HG02571 (cell line): ENCODE results near the gene ARHGAP24.
A peak's percentile ranks its signal among the peaks of the same experiment; 100 is the strongest.
"Not testable (repeated sequence)": the region's sequence is repeated elsewhere in the genome, so short reads cannot be mapped to it uniquely, and the experiment has no call there.

ENCODE experiments used
- ATAC-seq: cut with Tn5 transposase; IDR thresholded peaks from one replicate; pipeline ENCODE4 v1.9.1; 2021; ENCODE audit warnings: mild to moderate bottlenecking, moderate library complexity; ENCODE audit not compliant: unreplicated experiment

Gene ARHGAP24

DNA sequence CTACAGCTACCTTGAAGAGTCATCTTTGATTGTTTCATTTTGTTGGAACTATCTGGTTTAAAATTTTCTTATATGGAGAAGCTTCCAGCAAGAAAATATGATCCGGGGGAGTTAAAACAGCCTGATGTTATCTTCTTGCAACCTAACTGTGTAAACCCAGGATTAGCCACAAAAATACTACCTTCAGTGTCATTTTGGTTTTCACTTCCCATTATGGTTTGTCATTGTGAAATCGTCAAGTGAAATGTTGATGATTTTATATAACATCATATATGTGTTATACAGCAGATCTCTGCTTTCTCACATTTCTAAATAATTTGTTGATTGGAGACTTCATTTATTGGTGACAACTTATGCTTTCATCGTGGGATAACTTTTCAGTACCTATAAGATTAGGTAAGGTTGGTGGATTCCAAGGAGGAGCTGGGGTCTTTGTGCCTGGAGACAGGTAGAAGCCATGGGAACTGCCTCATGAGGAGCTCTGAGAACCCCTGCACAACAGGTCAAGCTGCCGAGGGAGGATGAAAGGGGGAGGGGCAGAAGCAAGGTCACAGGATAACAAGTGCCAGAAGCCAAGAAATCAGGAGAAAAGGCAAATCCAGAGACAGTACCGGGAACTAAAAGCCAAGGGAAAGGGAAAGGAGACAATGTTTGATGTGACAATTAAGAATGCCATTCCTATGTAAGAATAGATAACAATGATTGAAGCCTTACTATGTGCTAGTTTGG lies 7.2 kb downstream of the ARHGAP24 start:
- no peak for ATAC-seq

DNA sequence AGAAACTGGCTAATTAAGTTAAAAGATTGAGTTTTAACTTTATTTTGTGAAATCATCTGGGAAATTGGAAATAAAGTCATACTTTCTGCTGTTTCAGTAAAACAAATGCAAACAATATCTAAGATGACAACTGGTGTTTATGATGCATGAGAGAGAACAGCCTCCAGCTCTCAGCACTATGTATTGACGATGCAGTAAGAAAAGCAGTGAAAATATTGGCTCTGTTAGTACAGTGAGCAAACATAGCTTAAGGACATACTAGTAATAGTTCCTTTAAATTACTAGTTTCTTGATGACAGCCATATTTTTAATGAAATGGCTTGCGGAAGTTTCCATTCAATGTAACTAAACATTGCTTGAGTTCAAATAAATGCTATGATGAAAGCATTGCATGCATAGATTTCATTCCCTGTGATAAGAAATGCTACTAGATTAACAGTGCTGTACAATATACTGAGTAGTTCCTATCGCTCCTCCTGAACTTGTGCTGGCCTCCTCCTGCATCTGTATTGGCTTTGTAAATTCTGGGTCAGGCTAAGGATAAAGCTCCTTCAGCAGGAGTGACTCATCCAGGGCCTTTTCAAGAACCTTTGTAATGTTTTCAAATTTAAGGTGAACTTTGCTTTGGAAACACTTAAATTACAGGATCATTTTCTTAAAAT lies 11.6 kb downstream of the ARHGAP24 start:
- ATAC-seq = no peak

- no peak for ATAC-seq
Observed at GRCh38 chr4:85488416-85488815, 13.5 kb downstream of the ARHGAP24 start.

- ATAC-seq = no peak
Observed at GRCh38 chr4:85489273-85489981, 14.5 kb downstream of the ARHGAP24 start.

- peak; percentile 72 for ATAC-seq
Observed at GRCh38 chr4:85491527-85491926, 16.6 kb downstream of the ARHGAP24 start.

GRCh38 chr4:85492336-85492735 lies 17.4 kb downstream of the ARHGAP24 start:
- no peak for ATAC-seq

GRCh38 chr4:85495621-85496020 lies 20.7 kb downstream of the ARHGAP24 start:
- no peak for ATAC-seq

DNA sequence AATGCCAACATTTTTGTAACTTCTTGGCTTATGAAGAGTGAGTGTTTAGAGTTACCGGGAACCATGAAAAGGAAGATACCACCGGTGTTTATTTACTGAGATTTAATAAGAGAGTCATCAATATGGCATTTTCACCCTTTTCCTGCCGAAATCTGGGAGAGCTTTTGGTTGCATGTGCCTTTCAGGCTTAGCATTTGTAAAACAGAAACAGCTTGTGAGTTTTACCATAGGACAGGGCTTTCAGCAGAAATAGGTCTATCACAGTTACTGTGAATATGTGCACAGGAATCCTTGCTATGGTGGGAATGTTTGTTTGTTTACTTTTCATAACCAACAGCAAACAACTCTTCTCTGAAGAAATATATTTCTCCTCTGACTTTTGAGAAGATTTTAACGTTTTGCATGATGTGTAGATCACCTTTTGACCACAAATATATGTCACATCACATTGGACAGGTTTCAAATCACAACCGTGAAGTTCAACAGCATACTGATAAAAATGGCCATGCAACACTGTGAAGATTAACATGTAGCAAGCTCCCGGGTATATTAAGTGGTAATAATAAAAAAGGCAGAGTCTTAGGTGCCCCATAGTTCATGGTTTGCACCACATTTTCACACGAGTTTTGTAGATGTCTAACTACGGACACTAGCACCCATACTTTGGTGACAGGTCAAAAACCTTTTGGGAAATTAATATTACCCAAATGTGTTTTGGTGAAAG lies 21.3 kb downstream of the ARHGAP24 start:
- ATAC-seq = no peak

- ATAC-seq = no peak
Observed at GRCh38 chr4:85496933-85497332, 22.0 kb downstream of the ARHGAP24 start.

DNA sequence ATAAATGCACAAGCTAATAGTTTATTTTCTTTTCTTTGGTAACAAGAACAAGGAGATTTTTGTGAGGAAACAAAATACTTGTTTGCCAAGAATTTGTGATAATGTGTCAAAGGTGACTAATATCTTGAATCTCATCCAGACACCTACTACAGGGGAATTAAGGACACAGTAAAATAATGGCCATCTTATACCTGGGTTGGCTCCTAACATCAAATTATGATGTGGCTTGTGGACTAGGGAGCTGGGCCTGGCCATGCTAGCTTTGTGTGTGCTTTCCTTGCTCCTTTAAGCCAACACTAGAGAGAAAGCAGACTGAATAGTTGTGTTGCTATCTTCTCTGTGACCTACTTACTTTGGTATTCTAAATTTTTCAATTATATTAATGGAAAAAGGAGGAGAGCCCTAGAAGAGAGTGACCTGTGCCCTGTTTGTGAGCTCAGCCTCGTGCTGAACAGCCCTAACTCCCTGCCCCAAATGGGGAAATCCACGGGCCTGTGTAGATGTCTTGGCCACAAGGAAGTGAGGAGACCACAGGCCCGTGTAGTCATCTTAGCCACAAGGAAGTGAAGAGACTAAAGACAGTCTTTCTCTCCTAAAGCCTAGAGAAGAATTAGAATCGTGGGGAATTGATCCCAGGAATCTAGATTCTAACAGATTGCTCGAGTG lies 23.3 kb downstream of the ARHGAP24 start:
- ATAC-seq = peak; percentile 97

DNA sequence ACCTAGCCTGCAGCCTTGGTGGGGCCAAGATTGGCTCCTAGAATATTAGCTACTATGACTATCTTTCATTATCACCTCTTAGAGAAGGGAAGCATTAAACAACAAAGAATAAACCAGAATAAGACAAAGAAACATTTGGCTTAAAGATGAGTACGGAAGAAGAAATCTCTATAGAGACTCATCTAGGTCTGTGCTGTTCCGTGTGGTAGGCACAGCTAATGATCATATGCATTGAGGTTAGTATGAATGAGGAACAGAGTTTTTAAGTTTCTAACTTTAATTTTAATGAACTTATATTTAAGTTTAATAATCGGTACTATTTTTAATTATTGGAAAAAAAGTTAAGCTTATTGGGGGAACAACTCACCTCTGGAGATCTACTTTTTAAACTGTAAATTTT lies 24.6 kb downstream of the ARHGAP24 start:
- ATAC-seq = no peak

GRCh38 chr4:85500110-85500867 lies 25.3 kb downstream of the ARHGAP24 start:
- ATAC-seq = no peak

DNA sequence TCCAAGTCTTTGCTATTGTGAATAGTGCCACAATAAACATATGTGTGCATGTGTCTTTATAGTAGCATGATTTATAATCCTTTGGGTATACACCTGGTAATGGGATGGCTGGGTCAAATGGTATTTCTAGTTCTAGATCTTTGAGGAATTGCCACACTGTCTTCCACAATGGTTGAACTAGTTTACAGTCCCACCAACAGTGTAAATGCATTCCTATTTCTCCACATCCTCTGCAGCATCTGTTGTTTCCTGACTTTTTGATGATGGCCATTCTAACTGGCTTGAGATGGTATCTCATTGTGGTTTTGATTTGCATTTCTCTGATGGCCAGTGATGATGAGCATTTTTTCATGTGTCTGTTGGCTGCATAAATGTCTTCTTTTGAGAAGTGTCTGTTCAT lies 26.2 kb downstream of the ARHGAP24 start:
- not testable (repeated sequence) for ATAC-seq

- ATAC-seq = no peak
Observed at GRCh38 chr4:85508654-85509053, 33.7 kb downstream of the ARHGAP24 start.

GRCh38 chr4:85509882-85510631 lies 35.1 kb downstream of the ARHGAP24 start:
- ATAC-seq = no peak

DNA sequence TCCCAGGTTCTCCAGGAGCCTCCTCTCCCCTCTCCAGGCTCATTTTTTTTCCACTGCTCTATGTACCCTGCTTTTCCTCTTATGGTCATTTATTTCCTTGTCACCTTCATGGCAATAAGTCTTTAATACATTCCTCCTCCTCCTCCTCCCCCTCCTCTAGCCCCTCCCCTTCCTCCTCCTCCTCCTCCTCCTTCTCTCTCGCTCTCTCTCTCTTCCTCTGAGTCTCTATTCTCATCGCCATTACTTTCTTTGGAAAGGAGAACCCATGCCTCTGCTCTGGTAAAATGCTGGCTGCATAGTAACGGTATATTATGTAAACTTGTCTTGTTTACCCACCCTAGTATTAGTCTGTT lies 35.7 kb downstream of the ARHGAP24 start:
- ATAC-seq = no peak

DNA sequence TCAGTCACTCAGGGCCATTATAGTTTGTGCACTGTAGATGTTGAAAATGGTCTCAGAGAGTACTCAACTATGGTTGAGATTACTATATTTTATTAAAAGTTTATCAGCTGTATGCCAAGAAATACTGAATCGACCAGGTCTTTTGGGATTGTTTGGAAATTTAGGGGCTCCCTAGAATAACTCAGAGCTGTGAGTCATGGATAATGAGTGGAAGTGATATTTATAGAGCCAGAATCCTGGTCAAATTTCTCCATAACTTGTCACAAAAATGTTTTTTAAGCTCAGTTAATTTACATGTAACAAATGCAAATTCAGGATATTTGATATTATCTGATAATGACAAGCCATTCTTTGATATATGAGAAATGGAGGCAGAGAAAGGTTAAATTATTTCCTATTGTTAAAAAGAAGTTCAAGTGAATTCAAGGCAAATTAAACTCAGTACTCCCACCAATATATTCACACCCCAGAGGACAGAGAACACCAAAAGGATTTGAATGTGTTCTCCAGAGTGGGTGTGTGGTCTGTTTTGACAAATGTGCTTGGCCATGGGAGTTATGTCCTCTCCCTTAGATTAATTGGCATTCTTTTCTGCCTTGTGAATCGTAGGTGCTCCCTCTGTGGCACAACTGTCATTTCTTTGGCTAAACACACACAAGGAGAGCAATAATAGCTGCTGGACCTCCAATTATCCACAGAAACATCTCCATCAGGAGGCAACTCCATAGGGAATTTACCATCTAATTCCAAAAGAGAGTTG lies 37.7 kb downstream of the ARHGAP24 start:
- no peak for ATAC-seq

DNA sequence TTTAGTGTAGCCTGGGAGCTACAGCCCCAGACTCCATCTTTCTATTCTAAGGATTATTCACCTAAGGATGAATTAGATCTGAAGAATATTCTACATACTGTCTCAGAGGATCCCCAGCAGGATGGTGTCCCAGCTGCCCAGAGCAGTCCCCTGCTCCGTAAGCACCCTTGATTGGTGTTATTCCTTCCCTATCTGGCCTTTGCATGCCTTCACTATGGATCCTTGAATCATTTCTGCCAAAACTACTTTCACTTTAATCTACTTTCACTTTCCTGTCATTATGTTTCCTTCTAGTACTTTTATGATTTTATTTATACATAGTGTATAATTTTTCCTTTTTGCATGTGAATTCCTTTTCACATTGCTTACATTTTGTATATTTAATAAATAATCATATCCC lies 39.2 kb downstream of the ARHGAP24 start:
- ATAC-seq = no peak

- ATAC-seq = no peak
Observed at GRCh38 chr4:85514783-85515182, 39.8 kb downstream of the ARHGAP24 start.
